Stomach (tissue), 4 donors: ENCODE measurements around the gene NUP188.

ENCODE experiments used
- CTCF ChIP-seq, 7 experiments: fragments of 450-650 bp in 4 of 7; fragments of 200-600 bp in 3 of 7; sonication (generic) in 3 of 7; IDR thresholded peaks; one replicate each; pipeline ENCODE4 v1.5.1; 2016 to 2019; ENCODE audit warnings: antibody characterized with exemption in 7 of 7, control low read depth in 2 of 7, mild to moderate bottlenecking in 1 of 7
- EP300 ChIP-seq: sonication (generic); formaldehyde crosslinking; IDR thresholded peaks from one replicate; pipeline ENCODE4 v1.6.1; 2017; ENCODE audit warnings: antibody characterized with exemption
- POLR2A ChIP-seq, 4 donors: fragments of 450-650 bp; IDR thresholded peaks; one replicate each; pipeline ENCODE4 v1.6.1; 2016; ENCODE audit warnings: antibody characterized with exemption in 4 of 4, control low read depth in 2 of 4, mild to moderate bottlenecking in 1 of 4, moderate library complexity in 1 of 4
- POLR2AphosphoS5 ChIP-seq, 3 donors: sonication (generic); formaldehyde crosslinking; IDR thresholded peaks; one replicate each; pipeline ENCODE4 v1.6.1; 2016; ENCODE audit warnings: antibody characterized with exemption in 3 of 3

DNA sequence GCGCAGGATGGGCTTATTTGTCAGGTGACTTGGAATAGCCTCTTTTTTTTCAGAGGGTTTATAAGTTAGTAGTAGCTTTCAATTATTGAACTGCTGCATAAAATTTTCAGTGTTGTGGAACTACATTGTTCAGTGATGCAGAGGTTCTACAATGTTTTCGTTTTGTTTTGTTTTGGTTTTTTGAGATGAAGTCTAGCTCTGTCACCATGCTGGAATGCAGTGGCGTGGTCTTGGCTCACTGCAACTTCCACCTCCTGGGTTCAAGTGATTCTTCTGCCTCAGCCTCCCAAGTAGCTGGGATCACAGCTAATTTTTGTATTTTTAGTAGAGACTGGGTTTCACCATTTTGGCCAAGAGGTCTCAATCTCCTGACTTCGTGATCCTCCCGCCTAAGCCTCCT is 22.0 kb downstream of the NUP188 start:
- no peak for TF ChIP-seq POLR2AphosphoS5 (IDR thresholded peaks at IDR 0.05)
- no peak for TF ChIP-seq CTCF (IDR thresholded peaks at IDR 0.05)
- TF ChIP-seq POLR2A (IDR thresholded peaks at IDR 0.05), result no peak
- TF ChIP-seq EP300, result no peak
